ENCODE results near the gene RMDN2. TPM values are rescaled to one million over a fixed set of nuclear protein-coding genes. Genes with fewer than 3 reads are reported as not detected.
A peak's percentile ranks its signal among the peaks of the same experiment; 100 is the strongest.

RMDN2 gene
- total RNA-seq, 3 donors from 2014 or later, result 9.8 to 14.4 (median 11.5) TPM

- Histone ChIP-seq H3K4me3 (no peak overlapping the region), H3K4me1 (no peaks in the 10 kb centered on the region), H3K36me3 (no peaks in the 10 kb centered on the region), H3K9me3 (no peaks in the 10 kb centered on the region), H3K27ac (no peak overlapping the region), H3K27me3 (no peaks in the 10 kb centered on the region)
- TF ChIP-seq POLR2A (IDR thresholded peaks at IDR 0.05), result no peak
- TF ChIP-seq POLR2AphosphoS5 (IDR thresholded peaks at IDR 0.05), result no peak
- TF ChIP-seq, protein P1, sequence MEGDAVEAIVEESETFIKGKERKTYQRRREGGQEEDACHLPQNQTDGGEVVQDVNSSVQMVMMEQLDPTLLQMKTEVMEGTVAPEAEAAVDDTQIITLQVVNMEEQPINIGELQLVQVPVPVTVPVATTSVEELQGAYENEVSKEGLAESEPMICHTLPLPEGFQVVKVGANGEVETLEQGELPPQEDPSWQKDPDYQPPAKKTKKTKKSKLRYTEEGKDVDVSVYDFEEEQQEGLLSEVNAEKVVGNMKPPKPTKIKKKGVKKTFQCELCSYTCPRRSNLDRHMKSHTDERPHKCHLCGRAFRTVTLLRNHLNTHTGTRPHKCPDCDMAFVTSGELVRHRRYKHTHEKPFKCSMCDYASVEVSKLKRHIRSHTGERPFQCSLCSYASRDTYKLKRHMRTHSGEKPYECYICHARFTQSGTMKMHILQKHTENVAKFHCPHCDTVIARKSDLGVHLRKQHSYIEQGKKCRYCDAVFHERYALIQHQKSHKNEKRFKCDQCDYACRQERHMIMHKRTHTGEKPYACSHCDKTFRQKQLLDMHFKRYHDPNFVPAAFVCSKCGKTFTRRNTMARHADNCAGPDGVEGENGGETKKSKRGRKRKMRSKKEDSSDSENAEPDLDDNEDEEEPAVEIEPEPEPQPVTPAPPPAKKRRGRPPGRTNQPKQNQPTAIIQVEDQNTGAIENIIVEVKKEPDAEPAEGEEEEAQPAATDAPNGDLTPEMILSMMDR (IDR thresholded peaks at IDR 0.05), result no peak
- intact Hi-C loops (cut with DNase I; ENCODE audit: low total_unique reads), result no loop called here
- no peak for DNase-seq (ENCODE audit: low spot score in 2 of 2)
Measured at GRCh38 chr2:37885329-37885993, 39.6 kb upstream of the RMDN2 start.

DNA sequence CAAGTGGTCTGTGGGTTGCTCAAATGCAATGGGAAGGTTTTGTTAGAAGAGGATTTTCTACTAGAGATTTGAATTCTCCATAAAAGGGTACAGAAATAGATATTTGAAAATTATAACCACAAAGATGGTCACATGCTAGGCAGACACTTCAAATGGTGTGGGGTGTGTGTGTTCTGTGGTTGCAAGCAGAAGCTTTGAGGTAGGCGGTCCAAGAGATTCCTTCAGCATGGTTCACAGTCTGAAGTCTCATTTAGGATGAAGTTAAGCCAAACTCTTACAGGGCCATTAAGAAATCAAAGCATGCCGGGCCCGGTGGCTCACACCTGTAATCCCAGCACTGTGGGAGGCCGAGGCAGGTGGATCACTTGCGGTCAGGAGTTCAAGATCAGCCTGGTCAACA is 38.3 kb upstream of the RMDN2 start:
- Histone ChIP-seq H3K27me3 (no peaks in the 10 kb centered on the region), H3K9me3 (no peaks in the 10 kb centered on the region), H3K27ac (no peak overlapping the region), H3K4me1 (peaks cover 0 to 6% of the 10 kb centered on the region in 2 donors), H3K4me3 (no peak overlapping the region), H3K36me3 (no peaks in the 10 kb centered on the region)
- TF ChIP-seq, protein P1 (IDR thresholded peaks at IDR 0.05), result no peak
- no peak for TF ChIP-seq POLR2A (IDR thresholded peaks at IDR 0.05)
- no peak for TF ChIP-seq POLR2AphosphoS5 (IDR thresholded peaks at IDR 0.05)
- intact Hi-C loops (cut with DNase I; ENCODE audit: low total_unique reads), result no loop called here
- DNase-seq (ENCODE audit: low spot score in 2 of 2), result no peak

DNA sequence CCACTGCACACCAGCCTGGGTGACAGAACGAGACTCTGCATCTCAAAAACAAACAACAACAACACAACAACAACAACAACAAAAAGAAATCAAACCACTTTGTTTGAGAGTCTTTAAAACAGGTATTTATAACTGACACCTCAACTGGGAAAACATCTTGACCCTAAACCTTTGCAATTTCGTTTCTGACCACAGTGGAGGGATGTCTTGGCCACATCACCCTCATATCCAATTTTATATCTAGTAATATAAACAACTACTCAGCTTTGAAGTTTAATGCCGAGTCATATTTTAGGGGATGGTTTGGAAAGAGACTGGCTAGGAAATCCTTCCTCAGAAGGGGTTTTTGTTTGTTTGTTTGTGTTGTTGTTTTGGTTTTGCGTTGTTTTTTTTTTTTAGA is 37.8 kb upstream of the RMDN2 start:
- peaks cover 0 to 6% of the 10 kb centered on the region in 2 donors for H3K4me1 ChIP-seq
- no peak for DNase-seq (ENCODE audit: low spot score in 2 of 2)
- no peak overlapping the region for H3K27ac ChIP-seq
- H3K27me3 ChIP-seq, result no peaks in the 10 kb centered on the region
- intact Hi-C loops (cut with DNase I; ENCODE audit: low total_unique reads), result no loop called here
- no peak overlapping the region for H3K4me3 ChIP-seq
- no peaks in the 10 kb centered on the region for H3K36me3 ChIP-seq
- TF ChIP-seq, protein P1 (IDR thresholded peaks at IDR 0.05), result no peak
- TF ChIP-seq POLR2AphosphoS5 (IDR thresholded peaks at IDR 0.05), result no peak
- no peak for TF ChIP-seq POLR2A (IDR thresholded peaks at IDR 0.05)
- no peaks in the 10 kb centered on the region for H3K9me3 ChIP-seq

DNA sequence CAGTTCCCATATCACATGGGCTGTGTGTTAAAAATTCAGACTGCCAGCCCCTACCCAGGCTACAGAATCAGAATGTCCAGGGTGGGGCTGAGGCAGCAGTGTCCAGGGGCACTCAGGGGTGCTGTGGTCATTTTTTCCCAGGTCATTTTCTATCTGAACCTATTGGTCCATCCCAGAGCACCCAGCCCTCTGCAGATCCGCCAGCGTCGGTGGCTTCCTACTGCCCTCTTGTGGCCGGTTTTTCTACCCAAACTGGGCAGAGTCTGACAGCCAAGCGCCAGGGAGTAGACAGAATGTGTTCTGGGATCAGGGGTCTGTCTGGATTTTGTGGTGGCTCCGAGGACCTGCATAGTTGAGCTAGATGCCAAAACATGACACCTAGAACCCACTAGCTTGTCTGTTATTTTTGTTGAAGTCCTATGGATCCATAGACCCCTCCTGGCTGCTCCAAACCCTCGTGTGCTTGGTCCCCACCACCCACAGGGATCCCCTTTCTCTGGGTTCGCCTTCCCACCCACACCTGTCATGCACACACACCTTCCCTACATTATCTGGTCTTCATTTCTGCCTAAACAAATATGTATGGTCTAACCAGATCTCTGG is 34.1 kb upstream of the RMDN2 start:
- Histone ChIP-seq H3K27me3 (no peaks in the 10 kb centered on the region), H3K27ac (no peak overlapping the region), H3K4me3 (no peak overlapping the region), H3K9me3 (no peaks in the 10 kb centered on the region), H3K36me3 (no peaks in the 10 kb centered on the region), H3K4me1 (peaks cover 0 to 6% of the 10 kb centered on the region in 2 donors)
- DNase-seq (ENCODE audit: low spot score in 2 of 2), result peak; percentile 35 to 64
- TF ChIP-seq, protein P1 (IDR thresholded peaks at IDR 0.05), result peak; percentile 35 to 60 (median 48)
- no peak for TF ChIP-seq POLR2AphosphoS5 (IDR thresholded peaks at IDR 0.05)
- intact Hi-C loops (cut with DNase I; ENCODE audit: low total_unique reads), result no loop called here

- Histone ChIP-seq H3K27me3 (no peaks in the 10 kb centered on the region), H3K36me3 (no peaks in the 10 kb centered on the region), H3K9me3 (no peaks in the 10 kb centered on the region), H3K27ac (no peak overlapping the region), H3K4me3 (no peak overlapping the region), H3K4me1 (peaks cover 0 to 6% of the 10 kb centered on the region in 2 donors)
- no peak for DNase-seq (ENCODE audit: low spot score in 2 of 2)
- TF ChIP-seq POLR2AphosphoS5 (IDR thresholded peaks at IDR 0.05) (no peak), POLR2A (IDR thresholded peaks at IDR 0.05) (no peak)
- TF ChIP-seq, protein P1 (IDR thresholded peaks at IDR 0.05), result no peak
- intact Hi-C loops (cut with DNase I; ENCODE audit: low total_unique reads), result no loop called here
Measured at GRCh38 chr2:37891846-37892435, 33.1 kb upstream of the RMDN2 start.

All from breast epithelium (tissue), 4 donors.